Trophoblast cell (in vitro differentiated cells and primary cell): Measurements from ENCODE around the gene OR2C1.

Experiments used
- DNase-seq, 2 donors: peaks; one replicate each; pipeline ENCODE4 v3.0.0-alpha.2; 2016
- H2AFZ ChIP-seq: 2 replicates; pipeline ENCODE4 v1.6.1; 2013; ENCODE audit warnings: low read length, moderate library complexity, mild to moderate bottlenecking; ENCODE audit not compliant: insufficient read depth, poor library complexity
- H2AK5ac ChIP-seq: 2 replicates; pipeline ENCODE4 v1.6.1; 2013; ENCODE audit warnings: mild to moderate bottlenecking, low read length
- H2BK120ac ChIP-seq: 2 replicates; pipeline ENCODE4 v1.6.1; 2013; ENCODE audit warnings: low read length, mild to moderate bottlenecking, moderate library complexity; ENCODE audit not compliant: insufficient read depth, poor library complexity
- H2BK12ac ChIP-seq: 2 replicates; pipeline ENCODE4 v1.6.1; 2013; ENCODE audit warnings: mild to moderate bottlenecking, low read length, moderate library complexity
- H2BK5ac ChIP-seq: 2 replicates; pipeline ENCODE4 v1.6.1; 2013; ENCODE audit warnings: low read length, low read depth, moderate library complexity, mild to moderate bottlenecking; ENCODE audit not compliant: poor library complexity
- H3K14ac ChIP-seq: 2 replicates; pipeline ENCODE4 v1.6.1; 2013; ENCODE audit warnings: mild to moderate bottlenecking, low read length
- H3K18ac ChIP-seq: 2 replicates; pipeline ENCODE4 v1.6.1; 2013; ENCODE audit warnings: mild to moderate bottlenecking, low read length
- H3K23ac ChIP-seq: 2 replicates; pipeline ENCODE4 v1.6.1; 2013; ENCODE audit warnings: low read length
- H3K27ac ChIP-seq: 2 replicates; pipeline ENCODE4 v1.5.1; 2013; ENCODE audit warnings: low read depth, mild to moderate bottlenecking, inconsistent platforms, low read length, moderate library complexity
- H3K27me3 ChIP-seq: 2 replicates; pipeline ENCODE4 v1.6.1; 2013; ENCODE audit warnings: inconsistent platforms, mild to moderate bottlenecking, low read length, moderate library complexity; ENCODE audit not compliant: insufficient read depth
- H3K36me3 ChIP-seq, 2 experiments: 1 replicate in 1 of 2; 2 replicates in 1 of 2; pipeline ENCODE4 v1.6.1; 2013; ENCODE audit warnings: low read length in 2 of 2, mild to moderate bottlenecking in 2 of 2, moderate library complexity in 1 of 2; ENCODE audit not compliant: insufficient read depth in 2 of 2, control insufficient read depth in 1 of 2
- H3K4ac ChIP-seq: 2 replicates; pipeline ENCODE4 v1.6.1; 2013; ENCODE audit warnings: low read depth, mild to moderate bottlenecking, low read length, moderate library complexity
- H3K4me1 ChIP-seq, 2 experiments: 1 replicate in 1 of 2; 2 replicates in 1 of 2; pipeline ENCODE4 v1.6.1; 2013; ENCODE audit warnings: low read length in 2 of 2, mild to moderate bottlenecking in 2 of 2, moderate library complexity in 1 of 2; ENCODE audit not compliant: insufficient read depth in 2 of 2, control insufficient read depth in 1 of 2
- H3K4me2 ChIP-seq: 2 replicates; pipeline ENCODE4 v1.6.1; 2013; ENCODE audit warnings: inconsistent platforms, mild to moderate bottlenecking, low read length, moderate library complexity
- H3K4me3 ChIP-seq: 2 replicates; pipeline ENCODE4 v1.5.1; 2013; ENCODE audit warnings: mild to moderate bottlenecking, low read depth, low read length, inconsistent platforms
- H3K79me1 ChIP-seq: one replicate; pipeline ENCODE4 v1.6.1; 2013; ENCODE audit warnings: low read length
- H3K79me2 ChIP-seq: 2 replicates; pipeline ENCODE4 v1.6.1; 2013; ENCODE audit warnings: low read length, mild to moderate bottlenecking; ENCODE audit not compliant: control insufficient read depth, insufficient read depth, poor library complexity
- H3K9ac ChIP-seq: 2 replicates; pipeline ENCODE4 v1.6.1; 2013; ENCODE audit warnings: mild to moderate bottlenecking, low read length
- H3K9me3 ChIP-seq: 2 replicates; pipeline ENCODE4 v1.6.1; 2013; ENCODE audit warnings: low read depth, mild to moderate bottlenecking, control low read depth, inconsistent platforms, low read length; ENCODE audit not compliant: insufficient read depth
- H4K12ac ChIP-seq: 2 replicates; pipeline ENCODE4 v1.6.1; 2013; ENCODE audit warnings: low read depth, mild to moderate bottlenecking, low read length, moderate library complexity
- H4K8ac ChIP-seq: 2 replicates; pipeline ENCODE4 v1.6.1; 2013; ENCODE audit warnings: low read depth, mild to moderate bottlenecking, low read length, moderate library complexity
- H4K91ac ChIP-seq: one replicate; pipeline ENCODE4 v1.6.1; 2013; ENCODE audit warnings: low read depth, mild to moderate bottlenecking, low read length, moderate library complexity
- WGBS: extraction: QIAGEN DNeasy Blood & Tissue Kit; methylation state at CpG from one replicate; pipeline ENCODE4 v1.1.7; 2013; ENCODE audit warnings: missing lambda C conversion rate; ENCODE audit not compliant: insufficient read length, insufficient coverage; ENCODE audit errors: extremely low coverage; 5-methylcytosine and 5-hydroxymethylcytosine counted together

Gene OR2C1

GRCh38 chr16:3400779-3401688, 45.3 kb downstream of the OR2C1 start, which contains the start of the genes ZNF174 and ZSCAN32:
Gene ZNF174 (plus strand): TSS chr16:3401215. CDS start chr16:3402005, 790 bp downstream.
Gene ZSCAN32 (minus strand): TSS chr16:3401004. CDS start chr16:3397557, 3,447 bp downstream.
- H3K14ac ChIP-seq: peak within 1 kb of the TSS; percentile 84
- peak within 1 kb of the TSS; percentile 70 for H3K27ac ChIP-seq
- no peak within 1 kb of the TSS for H2BK12ac ChIP-seq
- peak within 1 kb of the TSS; percentile 95 for H3K9ac ChIP-seq
- peak within 1 kb of the TSS; percentile 85 for H2AFZ ChIP-seq
- peak within 1 kb of the TSS; percentile 20 for H2BK5ac ChIP-seq
- H3K79me2 ChIP-seq: peaks cover 7% of the 10 kb centered on the region
- no CpG with 5 or more reads among the region's 95 CpGs for WGBS
- H2AK5ac ChIP-seq: no peak within 1 kb of the TSS
- peak within 1 kb of the TSS; percentile 49 for H3K4ac ChIP-seq
- peak within 1 kb of the TSS; percentile 63 for H4K91ac ChIP-seq
- H3K27me3 ChIP-seq: no peaks in the 10 kb centered on the region
- peak; percentile 99 to 100 for DNase-seq
- peak within 1 kb of the TSS; percentile 66 for H3K18ac ChIP-seq
- H3K36me3 ChIP-seq: peaks cover 15 to 27% of the 10 kb centered on the region in 2 experiments
- H3K79me1 ChIP-seq: peaks cover 7% of the 10 kb centered on the region
- H4K8ac ChIP-seq: peak within 1 kb of the TSS; percentile 95
- H3K23ac ChIP-seq: no peak within 1 kb of the TSS
- H3K4me2 ChIP-seq: peak within 1 kb of the TSS; percentile 94
- H3K4me3 ChIP-seq: peak within 1 kb of the TSS; percentile 99
- peaks cover 3 to 10% of the 10 kb centered on the region in 2 experiments for H3K4me1 ChIP-seq
- peaks cover 8% of the 10 kb centered on the region for H3K9me3 ChIP-seq
- H2BK120ac ChIP-seq: peak within 1 kb of the TSS; percentile 35
- peak within 1 kb of the TSS; percentile 68 for H4K12ac ChIP-seq

- no peak overlapping the region for H2AK5ac ChIP-seq
- no peak overlapping the region for H3K23ac ChIP-seq
- no peak overlapping the region for H3K4ac ChIP-seq
- peaks cover 3 to 10% of the 10 kb centered on the region in 2 experiments for H3K4me1 ChIP-seq
- peak overlapping the region; percentile 94 for H3K4me2 ChIP-seq
- H2BK12ac ChIP-seq: no peak overlapping the region
- H3K9me3 ChIP-seq: peaks cover 8% of the 10 kb centered on the region
- no peak overlapping the region for H4K91ac ChIP-seq
- DNase-seq: no peak
- peaks cover 15 to 22% of the 10 kb centered on the region in 2 experiments for H3K36me3 ChIP-seq
- peaks cover 7% of the 10 kb centered on the region for H3K79me1 ChIP-seq
- H3K9ac ChIP-seq: no peak overlapping the region
- no peak overlapping the region for H3K27ac ChIP-seq
- no peak overlapping the region for H2BK5ac ChIP-seq
- H3K4me3 ChIP-seq: no peak overlapping the region
- H3K79me2 ChIP-seq: peaks cover 7% of the 10 kb centered on the region
- no peak overlapping the region for H3K18ac ChIP-seq
- no peak overlapping the region for H4K8ac ChIP-seq
- H2BK120ac ChIP-seq: no peak overlapping the region
- no CpG with 5 or more reads among the region's 17 CpGs for WGBS
- no peaks in the 10 kb centered on the region for H3K27me3 ChIP-seq
- H4K12ac ChIP-seq: no peak overlapping the region
- H3K14ac ChIP-seq: no peak overlapping the region
- H2AFZ ChIP-seq: peak overlapping the region; percentile 85
These were observed 46.2 kb downstream of the OR2C1 start for GRCh38 chr16:3401719-3402397.
